Peyer's patch (tissue), 4 donors: Measurements from ENCODE around the gene SKAP2.

Source experiments
- POLR2A ChIP-seq, 2 donors: fragments of 450-650 bp; IDR thresholded peaks; one replicate each; pipeline ENCODE4 v1.5.1; 2017; ENCODE audit warnings: antibody characterized with exemption in 2 of 2, mild to moderate bottlenecking in 2 of 2, moderate library complexity in 2 of 2
- TF ChIP-seq, protein P1 (sequence below), 6 experiments: fragments of 450-650 bp in 4 of 6; fragments of 200-600 bp in 2 of 6; sonication (generic) in 1 of 6; IDR thresholded peaks; one replicate each; pipeline ENCODE4 v1.5.1; 2017 to 2019; ENCODE audit warnings: antibody characterized with exemption in 6 of 6, mild to moderate bottlenecking in 3 of 6, moderate library complexity in 1 of 6

DNA sequence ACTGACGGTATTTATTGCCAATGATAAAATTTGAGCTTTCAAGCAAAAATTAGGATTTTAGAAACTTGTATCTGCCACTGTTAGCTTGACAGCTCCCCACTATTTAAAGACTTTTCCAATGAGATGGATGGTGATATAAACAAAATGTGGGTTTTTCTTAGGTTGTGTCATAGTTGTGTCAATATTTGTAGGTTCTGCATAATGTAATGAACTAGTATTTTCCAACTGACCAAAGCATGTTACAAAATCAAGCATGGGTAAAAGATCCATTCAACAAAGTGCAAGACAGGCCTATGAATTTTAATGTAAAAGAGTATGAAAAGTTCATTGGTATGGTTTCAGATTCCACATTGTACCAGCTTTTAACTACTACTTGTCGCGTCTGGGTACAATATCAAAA is 165.6 kb downstream of the SKAP2 start:
- TF ChIP-seq, protein P1, sequence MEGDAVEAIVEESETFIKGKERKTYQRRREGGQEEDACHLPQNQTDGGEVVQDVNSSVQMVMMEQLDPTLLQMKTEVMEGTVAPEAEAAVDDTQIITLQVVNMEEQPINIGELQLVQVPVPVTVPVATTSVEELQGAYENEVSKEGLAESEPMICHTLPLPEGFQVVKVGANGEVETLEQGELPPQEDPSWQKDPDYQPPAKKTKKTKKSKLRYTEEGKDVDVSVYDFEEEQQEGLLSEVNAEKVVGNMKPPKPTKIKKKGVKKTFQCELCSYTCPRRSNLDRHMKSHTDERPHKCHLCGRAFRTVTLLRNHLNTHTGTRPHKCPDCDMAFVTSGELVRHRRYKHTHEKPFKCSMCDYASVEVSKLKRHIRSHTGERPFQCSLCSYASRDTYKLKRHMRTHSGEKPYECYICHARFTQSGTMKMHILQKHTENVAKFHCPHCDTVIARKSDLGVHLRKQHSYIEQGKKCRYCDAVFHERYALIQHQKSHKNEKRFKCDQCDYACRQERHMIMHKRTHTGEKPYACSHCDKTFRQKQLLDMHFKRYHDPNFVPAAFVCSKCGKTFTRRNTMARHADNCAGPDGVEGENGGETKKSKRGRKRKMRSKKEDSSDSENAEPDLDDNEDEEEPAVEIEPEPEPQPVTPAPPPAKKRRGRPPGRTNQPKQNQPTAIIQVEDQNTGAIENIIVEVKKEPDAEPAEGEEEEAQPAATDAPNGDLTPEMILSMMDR (IDR thresholded peaks at IDR 0.05), result no peak
- TF ChIP-seq POLR2A (IDR thresholded peaks at IDR 0.05), result no peak
